ENCODE measurements around the gene HSD17B10.
"Not testable (repeated sequence)": the region's sequence is repeated elsewhere in the genome, so short reads cannot be mapped to it uniquely, and the experiment has no call there.

The HSD17B10 gene

GRCh38 chrX:53435997-53436396 lies 1.8 kb upstream of the HSD17B10 start:
- peak; percentile 51 to 83 (median 59) for DNase-seq

DNA sequence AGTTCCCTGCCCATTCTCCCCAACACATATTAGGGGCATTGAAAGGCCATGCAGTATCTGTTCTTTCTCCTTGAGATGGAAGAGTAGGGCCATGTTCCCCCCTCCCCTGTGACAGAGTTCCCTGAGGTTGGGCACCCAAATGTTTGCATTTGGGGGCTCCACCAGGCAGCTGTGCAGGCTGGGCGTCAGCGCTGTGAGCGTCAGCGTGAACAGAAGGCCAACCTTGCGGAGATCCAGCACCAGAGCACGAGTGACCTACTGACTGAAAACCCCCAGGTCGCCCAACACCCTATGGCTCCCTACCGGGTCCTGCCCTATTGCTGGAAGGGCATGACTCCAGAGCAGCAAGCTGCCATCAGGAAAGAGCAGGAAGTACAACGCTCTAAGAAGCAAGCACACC lies 3.9 kb downstream of the HSD17B10 start:
- DNase-seq, result no peak

DNA sequence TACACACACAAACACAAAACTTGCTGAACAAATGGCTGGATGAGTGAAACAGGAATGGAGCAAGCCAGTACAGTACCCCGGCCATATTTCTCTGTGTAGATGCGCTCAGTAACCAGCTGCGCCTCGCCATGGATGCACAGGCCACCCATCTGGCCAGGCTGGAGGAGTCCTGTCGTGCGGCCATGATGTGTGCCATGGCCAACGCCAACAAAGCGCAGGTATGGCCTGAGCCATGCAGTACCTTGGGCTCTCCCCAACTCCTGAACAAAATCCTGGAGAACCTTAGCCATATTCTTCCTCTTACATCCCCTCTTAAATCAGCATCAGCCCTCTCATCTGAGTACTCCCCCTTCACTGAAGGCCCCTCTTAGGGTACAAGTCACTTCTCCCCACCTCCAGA lies 4.4 kb downstream of the HSD17B10 start:
- DNase-seq, result no peak

GRCh38 chrX:53422861-53423306 lies 11.3 kb downstream of the HSD17B10 start, which contains the start of gene RIBC1:
Gene RIBC1 (plus strand): TSS chrX:53422873. CDS start chrX:53426277, 3,404 bp downstream.
- DNase-seq, result no peak

DNA sequence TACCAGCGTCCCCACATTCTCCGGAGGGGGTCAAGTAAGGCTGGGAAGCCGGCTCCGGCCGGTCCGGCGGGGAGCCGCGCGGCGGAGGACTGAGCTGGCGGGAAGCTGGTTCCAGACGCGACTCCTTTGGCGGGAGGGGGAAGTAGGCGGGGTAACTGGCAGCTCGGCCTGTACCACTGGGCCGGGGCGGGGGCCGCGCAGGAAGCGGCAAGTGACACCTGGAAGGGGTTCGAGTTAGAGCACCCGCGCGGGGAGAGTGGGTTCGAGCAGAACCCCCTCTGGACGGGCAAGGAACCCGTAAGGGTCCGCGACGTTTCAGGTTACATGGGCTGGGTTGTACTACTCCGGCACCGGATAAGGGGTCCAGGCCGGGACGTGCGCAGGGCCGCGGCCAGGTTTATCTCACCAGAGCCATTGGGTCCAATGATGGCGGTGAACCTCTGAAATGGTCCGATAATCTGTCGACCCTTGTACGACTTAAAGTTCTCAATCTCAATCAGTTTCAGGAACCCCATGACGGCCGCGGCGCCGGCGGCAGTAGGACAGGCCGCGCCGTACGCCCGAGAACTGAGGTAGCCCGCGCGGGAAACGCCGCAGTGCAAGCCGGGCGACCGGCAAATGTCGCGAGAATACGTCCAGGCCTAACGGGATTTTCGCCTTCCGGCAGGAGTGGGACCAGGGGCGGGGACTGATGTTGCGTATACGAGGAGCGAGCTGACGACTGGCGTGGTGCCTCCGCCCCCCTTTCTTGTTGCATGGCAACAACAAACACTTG lies 11.9 kb downstream of the HSD17B10 start, which contains the start of gene SMC1A:
SMC1A (minus strand) TSS at position 569 of the 775 bp plus-strand sequence; CDS start at position 515, 54 bp downstream.
- peak; percentile 96 to 99 (median 99) for DNase-seq

DNA sequence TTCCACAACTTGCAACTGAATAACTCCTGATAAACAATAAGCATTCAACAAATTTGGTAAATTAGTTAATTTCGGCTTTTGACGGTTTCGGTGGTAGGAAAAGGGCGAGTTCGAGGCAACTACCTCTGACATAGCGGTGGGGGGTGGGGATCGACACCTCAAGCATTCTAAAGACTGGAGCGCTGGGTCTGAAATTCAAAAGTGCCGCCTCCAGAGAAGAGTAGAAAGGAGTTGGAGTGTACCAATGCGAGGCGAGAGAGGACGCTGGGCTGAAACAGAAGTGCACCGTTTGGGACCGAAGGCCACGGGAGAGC lies 12.4 kb downstream of the HSD17B10 start:
- peak; percentile 58 to 95 (median 95) for DNase-seq

DNA sequence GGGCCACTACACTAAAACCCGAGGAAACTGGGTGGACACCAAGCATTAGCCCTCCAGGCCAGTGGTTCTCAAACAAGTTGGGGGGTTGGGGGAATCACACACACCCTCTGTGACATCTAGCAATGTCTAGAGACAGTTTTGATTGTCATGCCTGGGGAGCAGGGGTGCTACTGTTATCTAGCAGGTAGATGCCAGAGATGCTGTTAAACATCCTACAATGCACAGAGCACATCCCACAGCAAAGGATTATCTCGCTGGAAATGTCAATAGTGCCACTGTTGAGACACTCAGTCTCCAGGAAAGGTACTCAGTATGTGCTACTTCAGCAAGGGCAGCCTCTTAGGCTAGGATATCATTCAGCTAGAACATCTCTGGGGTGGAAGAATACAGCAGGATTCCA lies 13.0 kb downstream of the HSD17B10 start:
- DNase-seq, result peak in 2 of 3 experiments; percentile 26 to 37

DNA sequence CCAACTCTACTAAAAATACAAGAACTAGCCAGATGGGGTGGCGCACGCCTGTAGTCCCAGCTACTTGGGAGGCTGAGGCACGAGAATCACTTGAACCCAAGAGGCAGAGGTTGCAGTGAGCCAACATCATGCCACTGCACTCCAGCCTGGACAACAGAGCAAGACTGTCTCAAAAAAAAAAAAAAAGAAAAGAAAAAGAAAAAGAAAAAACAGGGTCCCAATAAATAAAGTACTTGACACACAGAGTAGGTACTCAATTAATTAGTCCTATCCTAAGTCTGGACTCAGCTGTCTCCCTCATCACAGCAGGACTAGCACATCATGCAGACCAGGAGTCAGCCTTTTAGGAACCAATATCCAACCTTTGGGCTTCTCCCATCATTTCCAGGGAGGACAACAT lies 13.8 kb downstream of the HSD17B10 start:
- not testable (repeated sequence) for DNase-seq

GRCh38 chrX:53412446-53412845 lies 21.7 kb downstream of the HSD17B10 start:
- no peak for DNase-seq

DNA sequence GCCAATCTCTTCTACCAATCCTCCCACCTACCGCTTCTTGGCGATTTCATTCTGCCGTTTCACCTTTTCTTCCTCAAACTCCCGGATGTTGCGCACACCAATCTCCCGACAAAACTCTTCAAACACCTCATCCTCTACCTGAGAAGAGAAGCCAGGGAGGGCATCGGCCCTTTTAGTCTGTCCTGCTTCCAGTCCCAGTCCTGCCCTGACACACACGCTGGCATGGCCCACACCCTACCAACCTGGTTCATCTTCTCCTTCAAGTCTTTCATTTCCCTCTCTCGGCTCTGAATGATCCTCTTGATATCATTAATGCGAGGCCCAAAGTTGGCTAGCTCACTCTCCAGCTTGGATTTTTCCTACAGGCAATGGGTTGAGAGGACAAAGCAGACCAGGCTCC lies 30.6 kb downstream of the HSD17B10 start:
- DNase-seq, result no peak

DNA sequence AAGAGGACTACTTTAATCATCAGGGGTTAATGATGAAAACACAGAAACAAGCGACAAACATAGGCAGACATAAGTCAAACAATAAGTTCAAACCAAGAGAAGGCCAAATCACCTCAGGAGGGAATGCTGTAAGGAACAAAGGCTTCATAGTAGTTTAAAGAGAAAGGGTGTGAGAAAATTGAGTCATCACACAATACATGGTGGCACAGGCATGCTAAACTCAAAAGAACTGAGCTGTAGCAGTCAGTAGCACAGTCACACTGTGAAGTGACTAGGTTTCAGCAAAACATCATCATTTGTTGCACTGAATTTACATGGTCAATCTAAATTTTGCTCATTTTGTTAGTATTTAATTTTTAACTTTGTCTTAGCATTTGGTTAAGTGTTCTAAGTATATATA lies 36.0 kb downstream of the HSD17B10 start:
- no peak for DNase-seq

DNA sequence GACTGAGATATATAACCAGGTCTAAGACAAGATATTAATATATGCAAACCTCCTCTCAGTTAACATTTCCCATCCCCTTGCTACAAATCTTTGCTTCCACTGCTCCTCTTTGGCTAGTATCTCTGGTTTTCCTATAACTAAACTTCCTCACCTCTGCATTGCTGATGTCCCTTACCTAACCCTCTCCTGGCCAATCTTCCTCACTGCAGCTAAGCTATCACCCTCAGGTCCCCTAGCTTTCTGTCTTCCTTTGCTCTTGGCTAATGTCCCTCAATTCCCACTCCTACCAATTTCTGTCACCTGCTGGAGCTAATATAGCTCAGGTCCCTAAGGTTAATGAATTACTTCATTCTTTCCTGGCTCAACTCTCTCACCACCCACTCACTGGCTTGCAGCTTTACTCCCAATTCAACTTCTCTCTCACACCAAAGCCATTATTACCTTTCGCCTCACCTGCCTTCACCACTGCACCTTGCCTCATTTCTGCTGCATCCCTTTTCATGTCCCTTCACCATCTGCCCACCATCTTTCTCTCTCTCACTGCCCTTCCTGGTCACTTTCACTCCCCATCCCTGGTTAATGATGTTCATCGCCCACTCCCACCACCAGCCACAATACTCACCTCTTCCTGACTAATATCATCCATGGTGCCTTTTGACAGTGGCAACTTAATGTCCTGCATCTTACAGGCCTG lies 38.4 kb downstream of the HSD17B10 start:
- no peak for DNase-seq

DNA sequence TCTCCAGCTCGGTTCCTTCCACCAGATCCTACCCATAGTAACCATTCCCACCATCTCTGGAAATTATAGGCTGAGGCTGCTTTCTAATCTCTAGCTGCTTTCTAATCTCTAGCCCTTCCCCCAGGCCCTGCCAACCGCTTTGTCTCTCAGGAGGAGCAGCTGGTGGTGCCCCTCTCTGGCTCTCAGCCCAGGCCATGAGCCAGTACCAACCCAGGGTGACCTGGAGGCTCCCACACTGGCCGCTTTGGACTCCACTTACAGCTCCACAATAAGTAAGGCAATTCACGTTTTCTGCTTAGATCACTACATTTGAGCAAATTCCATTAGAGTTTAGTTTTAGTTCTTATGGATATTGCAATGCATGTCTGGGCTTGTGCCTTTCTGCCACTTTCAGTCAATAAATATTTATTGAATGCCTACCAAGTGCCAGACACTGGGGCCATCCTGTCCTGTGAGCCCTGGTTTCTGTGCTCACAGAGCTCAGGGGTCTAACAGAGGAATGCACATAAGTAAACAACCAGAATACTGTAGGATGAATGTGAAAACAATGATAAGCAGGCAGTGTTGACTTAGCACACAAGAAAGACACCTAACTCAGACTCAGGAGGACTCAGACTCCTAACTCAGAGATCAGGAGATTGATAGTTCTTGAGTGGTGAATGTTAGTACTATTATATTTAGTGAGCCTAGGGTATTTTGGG lies 50.6 kb downstream of the HSD17B10 start:
- DNase-seq, result no peak
